Measurements from ENCODE around the gene ZNF830.
"Not testable (repeated sequence)": the region's sequence is repeated elsewhere in the genome, so short reads cannot be mapped to it uniquely, and the experiment has no call there.

The ZNF830 gene

GRCh38 chr17:34961093-34961911 is at the start of gene ZNF830, which contains the start of gene CCT6B:
Gene ZNF830 (plus strand): TSS chr17:34961540. CDS start chr17:34961567, 27 bp downstream.
Gene CCT6B (minus strand): TSS chr17:34961460. CDS start chr17:34961393, 67 bp downstream.
- peak; percentile 91 for DNase-seq

GRCh38 chr17:34913001-34913400 is 48.3 kb upstream of the ZNF830 start:
- DNase-seq: no peak

- no peak for DNase-seq
These were observed 45.2 kb upstream of the ZNF830 start for GRCh38 chr17:34916120-34916519.

- no peak for DNase-seq
These were observed 44.0 kb upstream of the ZNF830 start for GRCh38 chr17:34917381-34917780.

- no peak for DNase-seq
These were observed 40.7 kb upstream of the ZNF830 start for GRCh38 chr17:34920676-34921075.

GRCh38 chr17:34926661-34927060 is 34.7 kb upstream of the ZNF830 start:
- no peak for DNase-seq

GRCh38 chr17:34930283-34930682 is 31.1 kb upstream of the ZNF830 start:
- no peak for DNase-seq

- DNase-seq: not testable (repeated sequence)
These were observed 10.6 kb upstream of the ZNF830 start for GRCh38 chr17:34950780-34951179.

GRCh38 chr17:34958438-34958837 is 2.9 kb upstream of the ZNF830 start:
- no peak for DNase-seq

GRCh38 chr17:34974179-34974578 is 12.8 kb downstream of the ZNF830 start:
- DNase-seq: no peak

GRCh38 chr17:34974794-34975785 is 13.8 kb downstream of the ZNF830 start:
- DNase-seq: no peak

GRCh38 chr17:34979153-34979552 is 17.8 kb downstream of the ZNF830 start:
- DNase-seq: no peak

- DNase-seq: no peak
These were observed 18.5 kb downstream of the ZNF830 start for GRCh38 chr17:34979650-34980352.

- DNase-seq: peak; percentile 73
These were observed 19.0 kb downstream of the ZNF830 start, which contains the start of gene LIG3 for GRCh38 chr17:34980353-34980680. Gene LIG3 (plus strand): TSS chr17:34980512. CDS start chr17:34983006, 2,494 bp downstream.

- DNase-seq: peak; percentile 56
These were observed 19.6 kb downstream of the ZNF830 start for GRCh38 chr17:34980681-34981537.

GRCh38 chr17:34981538-34982241 is 20.4 kb downstream of the ZNF830 start:
- peak; percentile 16 for DNase-seq

- DNase-seq: no peak
These were observed 25.9 kb downstream of the ZNF830 start for GRCh38 chr17:34987232-34987631.

GRCh38 chr17:34988644-34989043 is 27.3 kb downstream of the ZNF830 start:
- no peak for DNase-seq

GRCh38 chr17:34989473-34989872 is 28.1 kb downstream of the ZNF830 start:
- DNase-seq: no peak

- peak; percentile 44 for DNase-seq
These were observed 29.6 kb downstream of the ZNF830 start for GRCh38 chr17:34990921-34991365.

- DNase-seq: no peak
These were observed 30.3 kb downstream of the ZNF830 start for GRCh38 chr17:34991606-34992005.
